Spleen (tissue), 7 donors: ENCODE measurements around the gene EP400.

Experiments
- CTCF ChIP-seq, 11 experiments: fragments of 200-600 bp in 7 of 11; fragments of 450-650 bp in 4 of 11; sonication (generic) in 4 of 11; IDR thresholded peaks in 8 of 11; conservative IDR thresholded peaks in 3 of 11; 1 replicate in 7 of 11; 2 replicates in 4 of 11; pipeline versions ENCODE4 v1.4.0 to v1.8.0; 2016 to 2021; ENCODE audit warnings: antibody characterized with exemption in 11 of 11, inconsistent platforms in 4 of 11, mild to moderate bottlenecking in 1 of 11
- POLR2A ChIP-seq, 3 donors: fragments of 450-650 bp; IDR thresholded peaks; one replicate each; pipeline ENCODE4 v1.5.1; 2017; ENCODE audit warnings: antibody characterized with exemption in 3 of 3, mild to moderate bottlenecking in 1 of 3
- donor health status: DM: no; HTN: no; CAD: no; lungs with moderate emphysema.
- donor health status: DM: no; HTN: no; CAD: no.
- donor health status: DM: no; HTN: no; CAD: no.

GRCh38 chr12:131920157-131920508 is 29.6 kb upstream of the EP400 start:
- TF ChIP-seq CTCF (IDR thresholded peaks at IDR 0.05 in 8 of 11, conservative IDR thresholded peaks at IDR 0.05 in 3 of 11), result no peak
- TF ChIP-seq POLR2A (IDR thresholded peaks at IDR 0.05), result no peak
